ENCODE results near the gene PECR. TPM values are rescaled to one million over a fixed set of nuclear protein-coding genes. Genes with fewer than 3 reads are reported as not detected.

The PECR gene
- total and polyA plus RNA-seq, 2 of the 4 experiments (the other 2 are of a cell fraction), result 11.4 to 17.7 TPM

DNA sequence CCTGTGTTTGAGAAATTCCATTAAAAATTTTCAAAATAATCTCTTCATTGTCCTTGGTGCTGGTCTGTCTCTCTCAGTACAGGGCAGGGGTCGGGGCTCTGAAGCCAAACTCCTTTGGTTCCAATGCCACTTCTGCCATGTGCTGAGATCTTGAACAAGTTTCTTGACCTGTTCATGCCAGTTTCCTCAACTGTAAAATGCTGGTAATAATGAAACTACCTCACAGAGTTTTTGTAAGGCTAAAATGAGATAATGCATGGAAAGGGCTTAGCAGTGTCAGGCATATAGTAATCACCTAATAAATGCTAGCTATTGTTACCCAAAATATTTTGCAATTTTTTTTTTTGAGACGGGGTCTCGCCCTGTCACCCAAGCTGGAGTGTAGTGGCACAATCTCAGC, 51.4 kb downstream of the PECR start:
- BruUV-seq (replicated peaks), result no TSS peak
- no peak overlapping the region for H2AK9ac ChIP-seq (replicated peaks; ENCODE audit: low read depth, low read length, poor library complexity)
- H3K36me3 ChIP-seq (ENCODE audit: control insufficient read depth, insufficient read depth, low read length), result no peaks in the 10 kb centered on the region
- no peak overlapping the region for H3K18ac ChIP-seq (ENCODE audit: low read depth, low read length)
- H3K4me2 ChIP-seq (ENCODE audit: low read depth, low read length), result no peak overlapping the region
- 100% methylated on average over 2 of the region's 3 CpGs; no CpG with 5 or more reads in 1 of the 2 experiments for WGBS, 2 experiments (ENCODE audit: extremely low coverage in 2 of 2, insufficient read length in 1 of 2)
- H4K5ac ChIP-seq (ENCODE audit: low read depth, low read length), result no peak overlapping the region
- no peak overlapping the region for H3K14ac ChIP-seq (replicated peaks; ENCODE audit: low read depth, low read length)
- H3K79me1 ChIP-seq (ENCODE audit: low read depth in 1 of 2, low read length in 2 of 2), result 0 out of 4 replicates have a peak, but pooled peaks cover 0 to 4% of the 10 kb centered on the region in 2 experiments
- no peak overlapping the region for H3K23ac ChIP-seq (ENCODE audit: low read depth, low read length)
- H3K27me3 ChIP-seq (ENCODE audit: control insufficient read depth, insufficient read depth, low read length), result no peaks in the 10 kb centered on the region
- TF ChIP-seq RFX5 (IDR thresholded peaks at IDR 0.05; ENCODE audit: low read depth, low read length) (no peak), RCOR1 (IDR thresholded peaks at IDR 0.05; ENCODE audit: insufficient replicate concordance, low read length) (no peak), BHLHE40 (IDR thresholded peaks at IDR 0.05; ENCODE audit: low read depth, low read length) (no peak), CHD1 (IDR thresholded peaks at IDR 0.05; ENCODE audit: low read depth, low read length) (no peak), SMC3 (IDR thresholded peaks at IDR 0.05; ENCODE audit: low read depth, low read length) (no peak), NFE2L2 (IDR thresholded peaks at IDR 0.05; ENCODE audit: low read depth, low read length) (no peak), MXI1 (IDR thresholded peaks at IDR 0.05; ENCODE audit: borderline replicate concordance, low read depth, low read length) (no peak), CEBPB (IDR thresholded peaks at IDR 0.05; ENCODE audit: low read depth, low read length) (no peak), MAZ (IDR thresholded peaks at IDR 0.05; ENCODE audit: borderline replicate concordance, low read depth, low read length) (no peak), MAFK (IDR thresholded peaks at IDR 0.05; ENCODE audit: low read depth, low read length) (no peak), FOS (IDR thresholded peaks at IDR 0.05; ENCODE audit: low read depth, low read length) (no peak)
- TF ChIP-seq, protein P1, sequence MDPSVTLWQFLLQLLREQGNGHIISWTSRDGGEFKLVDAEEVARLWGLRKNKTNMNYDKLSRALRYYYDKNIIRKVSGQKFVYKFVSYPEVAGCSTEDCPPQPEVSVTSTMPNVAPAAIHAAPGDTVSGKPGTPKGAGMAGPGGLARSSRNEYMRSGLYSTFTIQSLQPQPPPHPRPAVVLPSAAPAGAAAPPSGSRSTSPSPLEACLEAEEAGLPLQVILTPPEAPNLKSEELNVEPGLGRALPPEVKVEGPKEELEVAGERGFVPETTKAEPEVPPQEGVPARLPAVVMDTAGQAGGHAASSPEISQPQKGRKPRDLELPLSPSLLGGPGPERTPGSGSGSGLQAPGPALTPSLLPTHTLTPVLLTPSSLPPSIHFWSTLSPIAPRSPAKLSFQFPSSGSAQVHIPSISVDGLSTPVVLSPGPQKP (IDR thresholded peaks at IDR 0.05; ENCODE audit: borderline replicate concordance, low read depth, low read length), result no peak
- TF ChIP-seq, protein P2, sequence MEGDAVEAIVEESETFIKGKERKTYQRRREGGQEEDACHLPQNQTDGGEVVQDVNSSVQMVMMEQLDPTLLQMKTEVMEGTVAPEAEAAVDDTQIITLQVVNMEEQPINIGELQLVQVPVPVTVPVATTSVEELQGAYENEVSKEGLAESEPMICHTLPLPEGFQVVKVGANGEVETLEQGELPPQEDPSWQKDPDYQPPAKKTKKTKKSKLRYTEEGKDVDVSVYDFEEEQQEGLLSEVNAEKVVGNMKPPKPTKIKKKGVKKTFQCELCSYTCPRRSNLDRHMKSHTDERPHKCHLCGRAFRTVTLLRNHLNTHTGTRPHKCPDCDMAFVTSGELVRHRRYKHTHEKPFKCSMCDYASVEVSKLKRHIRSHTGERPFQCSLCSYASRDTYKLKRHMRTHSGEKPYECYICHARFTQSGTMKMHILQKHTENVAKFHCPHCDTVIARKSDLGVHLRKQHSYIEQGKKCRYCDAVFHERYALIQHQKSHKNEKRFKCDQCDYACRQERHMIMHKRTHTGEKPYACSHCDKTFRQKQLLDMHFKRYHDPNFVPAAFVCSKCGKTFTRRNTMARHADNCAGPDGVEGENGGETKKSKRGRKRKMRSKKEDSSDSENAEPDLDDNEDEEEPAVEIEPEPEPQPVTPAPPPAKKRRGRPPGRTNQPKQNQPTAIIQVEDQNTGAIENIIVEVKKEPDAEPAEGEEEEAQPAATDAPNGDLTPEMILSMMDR (conservative IDR thresholded peaks at IDR 0.05; ENCODE audit: low read depth, low read length), result no peak
- TF ChIP-seq, protein P3, sequence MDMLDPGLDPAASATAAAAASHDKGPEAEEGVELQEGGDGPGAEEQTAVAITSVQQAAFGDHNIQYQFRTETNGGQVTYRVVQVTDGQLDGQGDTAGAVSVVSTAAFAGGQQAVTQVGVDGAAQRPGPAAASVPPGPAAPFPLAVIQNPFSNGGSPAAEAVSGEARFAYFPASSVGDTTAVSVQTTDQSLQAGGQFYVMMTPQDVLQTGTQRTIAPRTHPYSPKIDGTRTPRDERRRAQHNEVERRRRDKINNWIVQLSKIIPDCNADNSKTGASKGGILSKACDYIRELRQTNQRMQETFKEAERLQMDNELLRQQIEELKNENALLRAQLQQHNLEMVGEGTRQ (IDR thresholded peaks at IDR 0.05; ENCODE audit: low read depth, low read length), result no peak
- intact Hi-C loops (cut with micrococcal nuclease), result loop anchor here (10.0 kb wide), 1 partner anchor 635 kb away; no protein-coding TSS in a partner anchor
- H3K9me1 ChIP-seq (ENCODE audit: insufficient read depth, low read length), result peaks cover 10% of the 10 kb centered on the region; the same call in 1 of the 2 replicates
- H4K20me1 ChIP-seq (ENCODE audit: insufficient read depth, low read length), result no peaks in the 10 kb centered on the region
- no peak overlapping the region for H2BK15ac ChIP-seq (ENCODE audit: low read depth, low read length)
- no peak overlapping the region for H4K8ac ChIP-seq (ENCODE audit: low read depth in 2 of 2, low read length in 2 of 2)
- DNase-seq (no peak), ATAC-seq (ENCODE audit: low read depth) (no peak)
- H3K56ac ChIP-seq (ENCODE audit: extremely low read depth, insufficient read depth, low read length), result no peak overlapping the region
- no peak overlapping the region for H2BK5ac ChIP-seq (ENCODE audit: low read depth, low read length, poor library complexity, severe bottlenecking)
- CTCF ChIA-PET, result no interaction called here
- H3K4ac ChIP-seq (ENCODE audit: low read depth, low read length), result no peak overlapping the region
- no peak overlapping the region for H2AK5ac ChIP-seq (ENCODE audit: low read depth, low read length)
- H2BK120ac ChIP-seq (ENCODE audit: low read depth, low read length), result no peak overlapping the region
- no peak overlapping the region for H2AFZ ChIP-seq (replicated peaks; ENCODE audit: low read length, poor library complexity)
- H3K27ac ChIP-seq (ENCODE audit: insufficient read depth, low read length), result no peak overlapping the region
- H3K4me3 ChIP-seq (ENCODE audit: insufficient read depth, low read depth, low read length), result no peak overlapping the region
- dilution Hi-C loops (cut with HindIII; ENCODE audit: low sequenced_read_pairs, unreplicated experiment), result no loop called here
- H3K4me1 ChIP-seq (ENCODE audit: control insufficient read depth, insufficient read depth, low read length), result peaks cover 11% of the 10 kb centered on the region
- H3K9ac ChIP-seq (ENCODE audit: low read depth, low read length), result no peak overlapping the region
- H4K91ac ChIP-seq (ENCODE audit: insufficient read depth, low read depth, low read length), result no peak overlapping the region
- in situ Hi-C loops (cut with MboI; ENCODE audit: low sequenced_read_pairs), result no loop called here
- no peaks in the 10 kb centered on the region for H3K9me3 ChIP-seq (ENCODE audit: control insufficient read depth, insufficient read depth, low read length)
- H2BK20ac ChIP-seq (ENCODE audit: low read depth, low read length), result peak overlapping the region; percentile 43; the same call in 1 of the 2 replicates
- POLR2A ChIA-PET (ENCODE audit: unreplicated experiment), result no interaction called here

Measured in IMR-90 (cell line).